HAP-1 (cell line): Measurements from ENCODE around the gene NHSL1.
A peak's percentile ranks its signal among the peaks of the same experiment; 100 is the strongest.

Experiments
- DNase-seq, 2 experiments: peaks; one replicate each; pipeline ENCODE4 v3.0.0-alpha.2; 2016 to 2020; ENCODE audit warnings: low spot score in 2 of 2
- H3K27me3 ChIP-seq: fragments of 250-450 bp; sonication (Bioruptor Pico); 2 replicates; pipeline ENCODE4 v1.5.1; 2020; ENCODE audit warnings: low read depth, mild to moderate bottlenecking, moderate library complexity
- H3K36me3 ChIP-seq: fragments of 250-450 bp; sonication (Bioruptor Pico); replicated peaks from 2 replicates; pipeline ENCODE4 v1.5.1; 2020; ENCODE audit warnings: mild to moderate bottlenecking
- H3K4me1 ChIP-seq: fragments of 250-450 bp; sonication (Bioruptor Pico); 2 replicates; pipeline ENCODE4 v1.5.1; 2020; ENCODE audit warnings: mild to moderate bottlenecking
- H3K4me3 ChIP-seq: fragments of 250-450 bp; sonication (Bioruptor Pico); 2 replicates; pipeline ENCODE4 v1.5.1; 2020; ENCODE audit warnings: mild to moderate bottlenecking, moderate library complexity
- H3K9me3 ChIP-seq: fragments of 250-450 bp; sonication (Bioruptor Pico); 2 replicates; pipeline ENCODE4 v1.5.1; 2020; ENCODE audit warnings: mild to moderate bottlenecking, moderate library complexity
- in situ Hi-C: fragments of 300-500 bp; cut with MboI; formaldehyde crosslinking; loops from 3 replicates; pipeline ENCODE4 v1.14.3; 2020; ENCODE audit warnings: low sequenced_read_pairs, inconsistent platforms, mixed read lengths

Gene NHSL1

GRCh38 chr6:138533667-138534066 lies 34.4 kb upstream of the NHSL1 start:
- Histone ChIP-seq H3K27me3 (no peaks in the 10 kb centered on the region), H3K4me1 (peaks cover 26% of the 10 kb centered on the region), H3K4me3 (no peak overlapping the region), H3K9me3 (0 out of 2 replicates have a peak, but pooled peaks cover 2% of the 10 kb centered on the region), H3K36me3 (0 out of 2 replicates have a peak, but pooled peaks cover 4% of the 10 kb centered on the region)
- in situ Hi-C loops: no loop called here
- DNase-seq: no peak

- no peak overlapping the region for H3K4me3 ChIP-seq
- H3K4me1 ChIP-seq: peaks cover 38% of the 10 kb centered on the region
- 0 out of 2 replicates have a peak, but pooled peaks cover 4% of the 10 kb centered on the region for H3K36me3 ChIP-seq
- in situ Hi-C loops: no loop called here
- H3K27me3 ChIP-seq: no peaks in the 10 kb centered on the region
- 0 out of 2 replicates have a peak, but pooled peaks cover 2% of the 10 kb centered on the region for H3K9me3 ChIP-seq
- no peak for DNase-seq
Observed at GRCh38 chr6:138531387-138531786, 32.1 kb upstream of the NHSL1 start.

- H3K27me3 ChIP-seq: no peaks in the 10 kb centered on the region
- H3K4me3 ChIP-seq: no peak overlapping the region
- H3K36me3 ChIP-seq: 0 out of 2 replicates have a peak, but pooled peaks cover 4% of the 10 kb centered on the region
- H3K9me3 ChIP-seq: 0 out of 2 replicates have a peak, but pooled peaks cover 2% of the 10 kb centered on the region
- no peak for DNase-seq
- in situ Hi-C loops: no loop called here
- peaks cover 40% of the 10 kb centered on the region for H3K4me1 ChIP-seq
Observed at GRCh38 chr6:138529478-138529877, 30.2 kb upstream of the NHSL1 start.

- peaks cover 46% of the 10 kb centered on the region for H3K4me1 ChIP-seq
- no peak for DNase-seq
- in situ Hi-C loops: no loop called here
- H3K27me3 ChIP-seq: no peaks in the 10 kb centered on the region
- H3K9me3 ChIP-seq: 0 out of 2 replicates have a peak, but pooled peaks cover 2% of the 10 kb centered on the region
- 0 out of 2 replicates have a peak, but pooled peaks cover 4% of the 10 kb centered on the region for H3K36me3 ChIP-seq
- H3K4me3 ChIP-seq: no peak overlapping the region
Observed at GRCh38 chr6:138528956-138529355, 29.7 kb upstream of the NHSL1 start.

GRCh38 chr6:138528137-138528536 lies 28.8 kb upstream of the NHSL1 start:
- DNase-seq: no peak
- H3K36me3 ChIP-seq: 0 out of 2 replicates have a peak, but pooled peaks cover 4% of the 10 kb centered on the region
- H3K4me3 ChIP-seq: no peak overlapping the region
- peaks cover 53% of the 10 kb centered on the region for H3K4me1 ChIP-seq
- H3K27me3 ChIP-seq: no peaks in the 10 kb centered on the region
- H3K9me3 ChIP-seq: 0 out of 2 replicates have a peak, but pooled peaks cover 2% of the 10 kb centered on the region
- in situ Hi-C loops: no loop called here

- 0 out of 2 replicates have a peak, but pooled peaks cover 2% of the 10 kb centered on the region for H3K9me3 ChIP-seq
- H3K4me3 ChIP-seq: peak overlapping the region; percentile 18
- H3K36me3 ChIP-seq: 0 out of 2 replicates have a peak, but pooled peaks cover 4% of the 10 kb centered on the region
- DNase-seq: peak; percentile 77 to 100
- no peaks in the 10 kb centered on the region for H3K27me3 ChIP-seq
- in situ Hi-C loops: no loop called here
- peaks cover 56% of the 10 kb centered on the region for H3K4me1 ChIP-seq
Observed at GRCh38 chr6:138527411-138528088, 28.3 kb upstream of the NHSL1 start.

GRCh38 chr6:138526822-138527235 lies 27.5 kb upstream of the NHSL1 start:
- H3K4me1 ChIP-seq: peaks cover 63% of the 10 kb centered on the region
- H3K9me3 ChIP-seq: 0 out of 2 replicates have a peak, but pooled peaks cover 2% of the 10 kb centered on the region
- H3K4me3 ChIP-seq: peak overlapping the region; percentile 18
- 0 out of 2 replicates have a peak, but pooled peaks cover 4% of the 10 kb centered on the region for H3K36me3 ChIP-seq
- no peaks in the 10 kb centered on the region for H3K27me3 ChIP-seq
- in situ Hi-C loops: no loop called here
- DNase-seq: peak; percentile 83 to 91

GRCh38 chr6:138525355-138525754 lies 26.1 kb upstream of the NHSL1 start:
- Histone ChIP-seq H3K4me1 (peaks cover 73% of the 10 kb centered on the region), H3K4me3 (no peak overlapping the region), H3K36me3 (0 out of 2 replicates have a peak, but pooled peaks cover 2% of the 10 kb centered on the region), H3K9me3 (0 out of 2 replicates have a peak, but pooled peaks cover 2% of the 10 kb centered on the region), H3K27me3 (no peaks in the 10 kb centered on the region)
- DNase-seq: no peak
- in situ Hi-C loops: no loop called here

GRCh38 chr6:138524526-138524925 lies 25.2 kb upstream of the NHSL1 start:
- in situ Hi-C loops: no loop called here
- H3K4me1 ChIP-seq: peaks cover 66% of the 10 kb centered on the region
- H3K36me3 ChIP-seq: no peaks in the 10 kb centered on the region
- H3K9me3 ChIP-seq: no peaks in the 10 kb centered on the region
- no peaks in the 10 kb centered on the region for H3K27me3 ChIP-seq
- no peak overlapping the region for H3K4me3 ChIP-seq
- DNase-seq: no peak

- no peak overlapping the region for H3K4me3 ChIP-seq
- 0 out of 2 replicates have a peak, but pooled peaks cover 2% of the 10 kb centered on the region for H3K9me3 ChIP-seq
- peaks cover 56% of the 10 kb centered on the region for H3K4me1 ChIP-seq
- no peaks in the 10 kb centered on the region for H3K36me3 ChIP-seq
- peak in 1 of 2 experiments; percentile 23 for DNase-seq
- H3K27me3 ChIP-seq: no peaks in the 10 kb centered on the region
- in situ Hi-C loops: no loop called here
Observed at GRCh38 chr6:138523347-138524210, 24.3 kb upstream of the NHSL1 start.

GRCh38 chr6:138522611-138523010 lies 23.3 kb upstream of the NHSL1 start:
- in situ Hi-C loops: no loop called here
- Histone ChIP-seq H3K9me3 (0 out of 2 replicates have a peak, but pooled peaks cover 7% of the 10 kb centered on the region), H3K4me1 (peaks cover 47% of the 10 kb centered on the region), H3K36me3 (no peaks in the 10 kb centered on the region), H3K27me3 (no peaks in the 10 kb centered on the region), H3K4me3 (no peak overlapping the region)
- DNase-seq: peak; percentile 63 to 85

GRCh38 chr6:138521790-138522189 lies 22.5 kb upstream of the NHSL1 start:
- in situ Hi-C loops: no loop called here

GRCh38 chr6:138520463-138520862 lies 21.2 kb upstream of the NHSL1 start:
- H3K4me1 ChIP-seq: peaks cover 37% of the 10 kb centered on the region
- H3K36me3 ChIP-seq: no peaks in the 10 kb centered on the region
- H3K27me3 ChIP-seq: no peaks in the 10 kb centered on the region
- no peak overlapping the region for H3K4me3 ChIP-seq
- 0 out of 2 replicates have a peak, but pooled peaks cover 7% of the 10 kb centered on the region for H3K9me3 ChIP-seq
- peak in 1 of 2 experiments; percentile 41 for DNase-seq
- in situ Hi-C loops: no loop called here

More at GRCh38 chr6:138521790-138522189, 22.5 kb upstream of the NHSL1 start:
- Histone ChIP-seq H3K4me1 (peaks cover 46% of the 10 kb centered on the region), H3K4me3 (no peak overlapping the region), H3K9me3 (0 out of 2 replicates have a peak, but pooled peaks cover 7% of the 10 kb centered on the region), H3K27me3 (no peaks in the 10 kb centered on the region), H3K36me3 (no peaks in the 10 kb centered on the region)
- no peak for DNase-seq
